Retina (tissue), 1 donor: Measurements from ENCODE around the gene VASN.

ENCODE experiments used
- DNase-seq: peaks from one replicate; pipeline ENCODE4 v3.0.0-alpha.2; 2016

The VASN gene

DNA sequence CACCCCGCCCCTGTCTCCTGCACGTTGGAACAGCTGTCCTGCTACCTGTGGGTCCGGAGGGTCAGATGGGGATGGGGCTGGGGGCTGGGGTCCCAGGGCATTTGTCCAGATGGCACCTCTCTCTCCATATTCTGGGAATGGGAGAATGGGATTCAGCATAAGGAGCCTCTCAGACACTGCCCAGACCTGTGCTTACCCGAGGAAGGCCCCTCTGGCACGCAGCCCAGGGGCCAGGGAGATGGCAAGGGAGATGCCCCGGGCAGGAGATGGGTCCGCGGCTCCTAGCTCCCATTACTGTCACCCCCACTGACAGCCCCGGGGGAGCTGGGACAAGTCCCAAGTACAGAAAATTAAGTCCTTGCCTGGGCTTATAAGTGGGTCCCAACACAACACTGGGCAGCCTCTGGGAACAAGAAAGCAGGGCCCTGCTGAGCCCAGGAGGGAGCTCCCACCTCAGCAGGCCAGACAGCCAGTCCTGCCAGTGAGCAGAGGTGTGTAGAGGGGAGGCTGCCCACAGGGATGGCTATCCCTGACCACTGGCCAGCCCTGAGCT lies 1.8 kb downstream of the VASN start:
- no peak for DNase-seq

DNA sequence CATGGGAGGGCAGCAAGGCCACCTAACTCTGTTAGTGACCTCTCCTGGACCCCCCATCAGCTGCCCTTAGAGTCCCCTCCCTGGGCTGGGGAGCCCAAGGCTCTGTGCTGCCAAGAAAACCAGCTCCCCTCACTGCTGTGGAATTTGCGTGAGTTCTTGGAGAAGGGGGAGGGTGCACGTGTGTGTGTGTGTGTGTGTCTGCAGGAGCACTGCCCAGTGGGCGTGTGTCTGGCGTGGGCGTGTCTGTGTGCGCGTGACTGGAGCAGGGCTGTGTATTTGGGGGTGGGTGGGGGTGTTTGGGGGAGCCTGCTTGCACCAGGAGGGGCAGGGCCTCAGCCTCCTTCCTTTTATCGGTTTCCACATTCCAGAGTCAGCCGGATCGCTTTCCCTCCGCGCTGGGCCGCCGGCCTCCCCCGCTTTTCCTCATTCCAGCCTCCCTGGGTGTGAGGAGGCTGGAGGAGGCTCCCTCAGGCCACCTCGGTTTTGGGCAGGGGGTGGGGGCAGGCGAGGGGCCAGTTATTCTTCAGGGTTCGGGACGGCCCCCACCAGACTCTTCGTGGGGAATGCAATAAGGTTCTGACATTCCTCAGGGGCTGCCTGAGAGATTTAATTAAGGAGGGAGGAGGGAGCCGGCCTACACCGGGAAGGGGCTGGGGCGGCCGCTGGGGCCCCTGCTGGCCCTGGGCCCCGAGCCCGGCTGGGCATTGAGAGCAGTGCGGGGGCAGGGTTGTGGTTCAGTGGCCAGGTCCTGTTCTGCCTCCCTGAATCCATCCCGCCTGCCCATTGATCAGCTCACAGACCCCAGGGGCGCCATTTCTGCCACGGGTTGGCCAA lies 2.5 kb downstream of the VASN start:
- DNase-seq = peak; percentile 42

DNA sequence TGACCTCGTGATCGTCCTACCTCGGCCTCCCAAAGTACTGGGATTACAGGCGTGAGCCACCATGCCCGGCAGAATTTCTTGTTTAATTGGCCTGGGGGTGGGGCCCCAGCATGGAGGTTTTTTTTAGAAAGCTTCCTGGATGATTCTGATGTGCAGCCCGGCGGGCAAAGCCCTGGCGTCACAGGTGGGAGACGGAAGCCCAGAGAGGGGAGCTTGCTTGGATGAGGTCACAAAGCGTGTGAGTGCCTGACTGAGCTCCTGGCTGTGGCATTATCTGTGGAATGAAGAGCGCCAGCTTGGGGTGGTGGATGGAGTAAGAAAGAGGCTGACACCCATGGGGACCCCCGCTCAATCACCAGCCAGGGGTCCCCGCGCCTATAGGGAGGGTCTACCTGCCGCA lies 4.1 kb downstream of the VASN start:
- no peak for DNase-seq

DNA sequence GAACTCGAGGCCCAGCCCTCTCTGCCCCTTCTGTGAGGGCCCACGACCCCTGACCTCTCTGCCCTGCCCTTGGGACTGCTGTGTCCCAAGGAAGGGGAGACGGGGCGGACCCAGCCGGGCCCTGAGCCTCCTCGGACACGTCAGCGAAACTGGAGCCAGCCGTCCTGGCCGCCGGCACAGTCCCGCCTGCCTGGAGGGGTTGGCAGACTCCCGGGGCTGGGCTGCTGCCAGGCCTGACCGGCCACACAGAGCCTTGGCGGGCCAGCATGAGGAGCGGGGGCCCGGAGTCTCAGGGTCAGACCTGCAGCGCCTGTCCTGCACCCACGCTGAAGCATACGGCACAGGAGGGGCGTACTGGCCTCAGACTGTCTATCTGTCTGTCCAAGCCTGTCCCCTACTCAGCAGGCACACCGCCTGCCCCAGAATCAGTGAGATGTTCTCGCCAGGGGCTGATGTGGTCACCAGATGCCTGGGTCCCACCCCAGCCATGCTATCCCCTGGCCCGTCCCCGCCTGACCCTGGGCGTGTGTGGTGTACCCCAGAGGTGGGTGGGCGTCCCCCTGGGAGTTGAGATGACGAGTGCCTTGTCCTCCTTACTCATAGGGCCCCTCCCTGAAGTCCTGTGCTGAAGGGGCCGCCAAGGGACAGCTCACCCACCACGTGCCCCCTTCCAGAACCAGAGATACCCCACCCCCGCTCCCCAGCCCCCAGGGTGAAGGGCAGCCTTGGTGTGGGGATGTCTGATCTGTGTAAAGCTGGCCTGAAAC lies 4.7 kb downstream of the VASN start:
- no peak for DNase-seq

DNA sequence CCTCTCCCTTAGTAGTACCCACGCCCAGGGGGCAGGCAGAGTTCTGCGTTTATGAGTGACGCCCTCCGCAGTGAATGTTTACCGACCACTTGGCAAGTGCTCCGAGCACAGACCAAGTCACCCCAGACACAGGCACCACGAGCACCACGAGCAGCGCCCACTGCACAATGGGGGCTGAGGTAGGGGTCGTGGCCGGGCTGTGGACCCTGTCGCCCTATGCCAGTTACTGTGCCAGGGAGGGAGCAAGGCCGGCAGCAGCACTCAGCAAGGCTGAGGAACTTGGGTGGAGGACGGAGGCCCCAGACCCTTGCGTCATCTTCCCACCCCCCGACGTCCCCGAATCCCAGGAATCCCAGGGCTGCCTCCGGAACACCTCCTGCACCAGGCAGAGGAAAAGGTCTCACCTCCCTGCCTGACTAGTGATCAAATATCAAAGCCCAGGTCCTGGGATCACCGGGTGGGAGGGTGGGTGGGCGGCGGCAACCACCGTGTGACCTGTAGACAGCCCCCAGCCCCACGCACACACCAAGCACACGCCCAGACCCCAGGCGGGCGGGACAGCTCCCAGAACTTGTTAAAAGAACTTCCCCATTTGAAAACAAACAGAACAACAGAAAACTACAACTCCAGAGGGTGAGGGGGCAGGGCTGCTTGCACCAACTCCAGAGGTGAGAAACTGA lies 5.4 kb downstream of the VASN start:
- no peak for DNase-seq

DNA sequence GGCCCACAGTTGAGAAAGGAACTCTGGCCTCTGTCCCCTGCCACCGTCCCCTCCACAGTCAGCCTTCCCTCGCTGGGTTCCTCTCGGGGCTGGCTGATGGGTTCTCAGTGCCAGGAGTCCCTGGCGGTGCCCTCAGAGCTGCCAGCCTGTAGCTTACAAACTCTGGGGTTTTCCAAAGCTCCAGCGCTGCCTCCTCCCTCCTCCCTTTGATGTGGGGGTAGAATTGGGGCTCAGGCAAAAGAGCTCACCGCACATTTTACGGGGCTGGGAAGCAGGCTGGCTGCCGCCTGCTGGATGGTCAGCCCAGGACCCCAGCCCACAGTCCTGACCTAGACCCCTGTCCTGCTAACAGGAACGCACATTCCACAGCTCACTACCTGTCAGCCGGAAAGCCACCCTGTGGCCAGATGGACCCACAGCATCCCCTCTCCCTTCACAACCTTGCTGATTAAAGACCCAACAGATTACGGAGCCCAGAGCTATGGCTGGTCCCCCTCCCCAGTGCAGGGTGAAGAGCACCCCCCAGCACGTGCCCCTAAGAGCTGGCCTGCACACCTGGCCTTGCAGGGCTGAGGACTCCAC lies 6.0 kb downstream of the VASN start:
- DNase-seq = no peak

DNA sequence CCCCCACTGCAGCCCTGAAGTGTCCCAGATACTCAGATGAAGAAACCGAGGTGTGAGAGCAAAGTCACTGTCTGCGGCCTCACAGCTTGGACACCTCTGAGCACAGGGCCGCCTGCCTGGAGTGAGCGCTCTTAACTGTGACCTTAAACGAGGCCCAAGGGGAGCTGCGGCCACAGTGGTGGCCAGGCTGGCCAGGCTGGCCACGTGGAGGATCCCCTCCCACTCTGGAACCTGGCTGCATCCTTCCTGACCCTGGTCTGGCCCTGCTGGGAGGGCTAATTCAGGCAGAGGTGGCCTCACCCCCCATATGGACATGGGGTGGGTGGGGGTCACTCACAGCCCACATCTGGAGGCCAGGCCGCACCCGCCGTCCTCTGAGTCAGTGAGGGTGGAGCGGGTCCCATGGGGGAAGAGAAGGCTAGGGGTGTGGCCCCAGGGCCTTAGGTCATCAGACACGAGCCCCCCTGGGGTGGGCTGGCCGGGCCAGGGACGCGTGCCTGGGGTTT lies 6.6 kb downstream of the VASN start:
- DNase-seq = no peak

DNA sequence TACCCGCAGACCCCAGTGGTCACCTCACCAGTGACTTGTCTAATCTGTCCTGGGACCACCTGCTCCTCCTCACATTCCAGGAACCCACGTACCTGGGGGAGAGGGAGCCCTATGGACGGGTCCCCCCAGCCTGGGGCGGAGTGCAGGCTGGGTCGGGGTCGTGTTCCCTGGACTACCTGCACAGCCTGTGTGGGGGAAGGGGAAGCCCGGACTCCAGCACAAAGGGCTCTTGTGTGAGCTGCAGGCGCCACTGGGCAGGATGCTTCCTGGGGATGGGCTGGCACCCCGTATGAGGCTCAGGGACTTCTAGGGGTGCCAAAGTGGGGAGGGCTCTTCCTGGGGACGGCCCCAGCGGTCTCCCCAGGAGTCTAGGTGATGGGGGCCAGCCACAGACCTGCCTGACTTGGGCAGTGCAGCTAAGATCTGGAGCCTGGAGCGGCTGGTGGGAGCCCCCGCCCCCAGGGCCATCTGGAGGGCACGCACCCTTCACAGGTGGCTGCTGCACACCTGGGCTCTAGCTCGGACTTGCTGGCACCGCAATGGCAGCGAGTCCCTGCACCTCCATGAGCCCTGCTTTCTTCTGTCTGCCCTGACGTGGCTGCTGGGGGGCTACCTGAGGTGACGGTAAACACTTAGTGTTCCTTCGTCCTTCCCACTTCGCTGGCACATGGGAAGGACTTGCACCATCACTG lies 7.5 kb downstream of the VASN start:
- DNase-seq = no peak

DNA sequence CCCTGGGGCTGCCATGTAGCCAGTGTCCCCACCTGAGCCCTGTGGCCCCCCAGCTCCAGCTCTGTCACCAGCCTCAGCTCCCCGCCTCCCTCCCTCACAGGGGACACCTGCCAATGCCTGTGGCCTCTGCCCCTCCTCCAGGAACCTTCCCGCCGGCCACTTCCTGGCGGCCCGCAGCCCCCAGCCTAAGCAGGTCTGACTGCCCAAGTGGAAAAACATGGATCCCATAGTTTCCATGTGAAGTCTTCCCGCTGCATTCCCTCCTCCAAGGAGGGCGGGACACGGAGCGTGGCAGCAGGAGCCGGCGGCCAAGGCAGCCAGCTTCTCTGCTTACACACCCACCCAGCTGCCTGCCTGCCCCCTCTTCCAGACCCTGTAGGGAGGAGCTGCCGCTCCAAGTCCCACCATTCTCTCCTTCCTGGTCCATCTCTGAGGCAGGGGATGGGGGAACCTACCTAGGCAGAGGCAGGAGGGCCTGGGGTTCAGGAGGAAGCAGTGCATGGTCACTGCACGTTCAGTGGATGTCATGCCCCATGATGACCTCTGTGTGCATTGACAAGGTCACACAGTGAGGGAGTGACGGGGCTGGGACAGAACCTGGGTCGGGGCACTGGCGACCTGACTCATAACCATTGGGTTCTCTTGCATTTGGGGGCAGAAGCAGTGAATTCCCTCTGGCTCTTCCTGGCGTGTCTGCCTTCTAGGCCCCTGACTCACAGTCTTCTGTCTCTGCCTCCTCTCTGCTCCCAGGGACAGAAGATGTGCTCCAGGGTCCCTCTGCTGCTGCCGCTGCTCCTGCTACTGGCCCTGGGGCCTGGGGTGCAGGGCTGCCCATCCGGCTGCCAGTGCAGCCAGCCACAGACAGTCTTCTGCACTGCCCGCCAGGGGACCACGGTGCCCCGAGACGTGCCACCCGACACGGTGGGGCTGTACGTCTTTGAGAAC lies 8.7 kb downstream of the VASN start:
- DNase-seq = no peak

DNA sequence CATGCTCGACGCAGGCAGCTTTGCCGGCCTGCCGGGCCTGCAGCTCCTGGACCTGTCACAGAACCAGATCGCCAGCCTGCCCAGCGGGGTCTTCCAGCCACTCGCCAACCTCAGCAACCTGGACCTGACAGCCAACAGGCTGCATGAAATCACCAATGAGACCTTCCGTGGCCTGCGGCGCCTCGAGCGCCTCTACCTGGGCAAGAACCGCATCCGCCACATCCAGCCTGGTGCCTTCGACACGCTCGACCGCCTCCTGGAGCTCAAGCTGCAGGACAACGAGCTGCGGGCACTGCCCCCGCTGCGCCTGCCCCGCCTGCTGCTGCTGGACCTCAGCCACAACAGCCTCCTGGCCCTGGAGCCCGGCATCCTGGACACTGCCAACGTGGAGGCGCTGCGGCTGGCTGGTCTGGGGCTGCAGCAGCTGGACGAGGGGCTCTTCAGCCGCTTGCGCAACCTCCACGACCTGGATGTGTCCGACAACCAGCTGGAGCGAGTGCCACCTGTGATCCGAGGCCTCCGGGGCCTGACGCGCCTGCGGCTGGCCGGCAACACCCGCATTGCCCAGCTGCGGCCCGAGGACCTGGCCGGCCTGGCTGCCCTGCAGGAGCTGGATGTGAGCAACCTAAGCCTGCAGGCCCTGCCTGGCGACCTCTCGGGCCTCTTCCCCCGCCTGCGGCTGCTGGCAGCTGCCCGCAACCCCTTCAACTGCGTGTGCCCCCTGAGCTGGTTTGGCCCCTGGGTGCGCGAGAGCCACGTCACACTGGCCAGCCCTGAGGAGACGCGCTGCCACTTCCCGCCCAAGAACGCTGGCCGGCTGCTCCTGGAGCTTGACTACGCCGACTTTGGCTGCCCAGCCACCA lies 9.7 kb downstream of the VASN start:
- DNase-seq = no peak

DNA sequence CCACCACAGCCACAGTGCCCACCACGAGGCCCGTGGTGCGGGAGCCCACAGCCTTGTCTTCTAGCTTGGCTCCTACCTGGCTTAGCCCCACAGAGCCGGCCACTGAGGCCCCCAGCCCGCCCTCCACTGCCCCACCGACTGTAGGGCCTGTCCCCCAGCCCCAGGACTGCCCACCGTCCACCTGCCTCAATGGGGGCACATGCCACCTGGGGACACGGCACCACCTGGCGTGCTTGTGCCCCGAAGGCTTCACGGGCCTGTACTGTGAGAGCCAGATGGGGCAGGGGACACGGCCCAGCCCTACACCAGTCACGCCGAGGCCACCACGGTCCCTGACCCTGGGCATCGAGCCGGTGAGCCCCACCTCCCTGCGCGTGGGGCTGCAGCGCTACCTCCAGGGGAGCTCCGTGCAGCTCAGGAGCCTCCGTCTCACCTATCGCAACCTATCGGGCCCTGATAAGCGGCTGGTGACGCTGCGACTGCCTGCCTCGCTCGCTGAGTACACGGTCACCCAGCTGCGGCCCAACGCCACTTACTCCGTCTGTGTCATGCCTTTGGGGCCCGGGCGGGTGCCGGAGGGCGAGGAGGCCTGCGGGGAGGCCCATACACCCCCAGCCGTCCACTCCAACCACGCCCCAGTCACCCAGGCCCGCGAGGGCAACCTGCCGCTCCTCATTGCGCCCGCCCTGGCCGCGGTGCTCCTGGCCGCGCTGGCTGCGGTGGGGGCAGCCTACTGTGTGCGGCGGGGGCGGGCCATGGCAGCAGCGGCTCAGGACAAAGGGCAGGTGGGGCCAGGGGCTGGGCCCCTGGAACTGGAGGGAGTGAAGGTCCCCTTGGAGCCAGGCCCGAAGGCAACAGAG lies 10.5 kb downstream of the VASN start:
- DNase-seq = no peak

DNA sequence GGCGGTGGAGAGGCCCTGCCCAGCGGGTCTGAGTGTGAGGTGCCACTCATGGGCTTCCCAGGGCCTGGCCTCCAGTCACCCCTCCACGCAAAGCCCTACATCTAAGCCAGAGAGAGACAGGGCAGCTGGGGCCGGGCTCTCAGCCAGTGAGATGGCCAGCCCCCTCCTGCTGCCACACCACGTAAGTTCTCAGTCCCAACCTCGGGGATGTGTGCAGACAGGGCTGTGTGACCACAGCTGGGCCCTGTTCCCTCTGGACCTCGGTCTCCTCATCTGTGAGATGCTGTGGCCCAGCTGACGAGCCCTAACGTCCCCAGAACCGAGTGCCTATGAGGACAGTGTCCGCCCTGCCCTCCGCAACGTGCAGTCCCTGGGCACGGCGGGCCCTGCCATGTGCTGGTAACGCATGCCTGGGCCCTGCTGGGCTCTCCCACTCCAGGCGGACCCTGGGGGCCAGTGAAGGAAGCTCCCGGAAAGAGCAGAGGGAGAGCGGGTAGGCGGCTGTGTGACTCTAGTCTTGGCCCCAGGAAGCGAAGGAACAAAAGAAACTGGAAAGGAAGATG lies 11.2 kb downstream of the VASN start:
- no peak for DNase-seq

DNA sequence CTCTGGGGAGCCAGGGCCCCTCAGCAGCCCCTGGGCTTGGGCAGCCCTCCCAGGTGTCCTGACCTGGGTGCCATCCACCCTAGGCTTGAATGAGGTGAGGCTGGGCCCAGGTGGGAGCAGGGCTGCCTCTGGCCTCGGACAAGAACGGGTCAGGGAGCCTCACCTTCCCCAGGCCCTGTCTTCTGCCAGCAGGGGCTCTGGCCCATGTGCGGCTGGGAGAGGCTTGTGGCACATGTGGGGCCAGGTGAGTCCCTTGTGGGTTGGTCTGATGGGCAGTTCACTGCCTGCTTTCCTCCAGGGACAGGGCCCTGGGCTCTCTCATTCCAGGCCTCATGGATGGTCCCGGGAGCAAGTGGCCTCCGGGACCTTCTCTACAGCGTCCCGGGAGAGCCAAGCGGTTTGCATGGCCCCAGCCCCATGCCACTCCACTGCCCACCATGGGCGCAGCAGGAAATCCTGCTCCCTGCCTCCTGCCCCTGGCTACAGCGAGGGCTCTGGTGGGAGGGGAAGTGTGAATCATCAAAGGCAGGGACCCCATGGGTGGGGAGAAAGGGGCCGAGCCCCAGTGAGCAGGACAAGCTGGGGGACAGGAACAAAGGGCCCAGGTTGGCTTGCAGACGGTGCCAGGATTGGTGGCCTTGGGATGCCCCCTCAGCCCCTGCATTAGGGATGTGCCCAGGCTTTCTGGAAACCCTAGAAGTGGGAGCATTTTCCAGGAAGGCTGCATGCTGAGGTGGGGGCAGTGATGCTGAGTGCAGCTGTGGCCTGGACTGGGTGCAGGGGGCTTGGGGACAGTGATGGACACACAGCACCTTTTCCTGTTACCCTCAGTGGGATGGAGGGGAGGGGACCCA lies 12.2 kb downstream of the VASN start:
- DNase-seq = no peak

DNA sequence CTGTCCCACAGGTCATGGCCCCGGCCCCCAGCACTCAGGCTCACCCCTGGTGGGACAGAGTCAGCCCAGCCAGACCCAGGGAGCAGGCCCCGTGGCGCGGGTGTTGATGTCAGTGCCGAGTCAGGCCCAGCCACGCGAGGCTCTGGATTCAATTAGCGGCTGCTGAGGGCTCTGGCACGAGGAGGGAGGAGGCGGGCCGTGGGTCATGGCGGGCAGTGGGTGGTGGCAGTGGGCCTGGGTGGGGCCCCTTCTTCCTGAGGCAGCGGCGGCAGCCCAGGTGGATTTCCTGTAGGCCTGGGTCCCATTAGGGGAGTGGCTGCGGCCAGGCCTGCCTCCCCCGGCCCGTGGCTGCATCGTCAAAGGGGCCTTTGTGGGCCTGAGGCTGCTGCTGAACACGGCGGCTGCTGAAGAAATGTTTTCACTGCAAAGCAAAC lies 12.9 kb downstream of the VASN start:
- no peak for DNase-seq

DNA sequence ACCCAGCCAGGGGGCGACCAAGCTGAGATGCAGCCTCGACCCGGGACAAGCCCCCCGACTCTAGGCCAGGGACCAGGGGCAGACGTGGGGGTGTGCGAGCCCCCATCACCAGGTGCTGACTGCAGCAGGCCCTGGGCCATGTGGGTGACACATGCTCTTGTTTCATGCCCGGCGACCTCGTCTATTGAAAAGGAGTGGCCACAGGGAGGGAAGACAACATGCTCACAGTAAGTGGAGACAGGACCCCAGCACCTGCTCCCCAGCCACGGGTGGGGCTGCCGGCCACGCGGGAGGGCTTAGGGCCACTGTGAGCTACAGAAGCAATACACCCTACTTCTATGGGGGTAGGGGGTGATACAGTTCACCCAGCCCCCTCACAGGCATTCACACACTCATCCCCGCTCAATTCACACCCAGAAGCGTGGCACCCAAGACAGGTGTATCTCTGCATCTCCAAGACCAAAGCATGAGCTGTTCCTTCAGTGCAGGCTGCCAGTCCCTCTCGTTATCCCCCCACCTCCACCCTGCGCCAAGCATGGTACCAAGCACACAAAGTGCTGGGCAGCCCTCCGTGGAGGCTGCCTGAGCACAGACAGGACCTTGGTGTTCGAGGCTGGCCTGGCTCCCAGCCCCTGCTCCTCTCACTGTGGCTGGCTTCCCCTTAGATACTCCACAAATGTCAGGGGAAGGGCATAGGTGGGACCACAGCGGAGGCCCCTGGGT lies 13.6 kb downstream of the VASN start:
- DNase-seq = no peak

DNA sequence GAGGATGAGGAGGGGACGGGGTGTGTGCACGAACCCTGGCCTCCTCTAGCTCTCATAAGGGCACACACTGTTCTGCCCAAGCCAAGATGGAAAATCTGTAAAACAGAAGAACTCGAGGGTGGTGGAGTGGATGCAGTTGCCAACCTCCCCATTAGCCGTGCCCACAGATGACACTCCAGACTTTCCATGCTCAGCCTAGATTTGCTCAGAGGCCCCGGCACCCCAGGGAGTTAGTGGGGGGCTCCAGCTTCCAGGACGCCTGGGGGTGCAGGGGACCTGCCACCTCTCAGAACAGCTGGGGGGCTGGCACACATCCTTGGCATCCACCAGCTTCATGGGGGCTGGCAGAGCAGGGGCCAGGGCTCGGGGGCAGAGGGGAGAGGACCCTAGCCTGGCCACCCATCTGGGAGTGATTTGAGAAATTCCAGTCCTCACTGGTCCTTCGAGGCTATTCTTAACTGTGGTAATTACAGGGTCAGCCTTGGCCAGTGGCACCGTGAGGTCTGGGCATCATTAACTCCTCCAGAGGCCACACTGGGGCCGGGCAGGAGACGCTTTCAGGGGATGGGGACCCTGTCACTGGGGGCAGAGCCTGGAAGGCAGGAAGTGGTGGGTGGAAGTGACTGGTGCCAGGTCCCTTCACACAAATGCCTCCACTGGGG lies 14.3 kb downstream of the VASN start:
- DNase-seq = no peak
